GM12878 (cell line): ENCODE data around the gene APH1B. TPM values are rescaled to one million over a fixed set of nuclear protein-coding genes. Genes with fewer than 3 reads are reported as not detected.

Experiments
- ATAC-seq: fragments of 200-7000 bp; cut with Tn5 transposase; 3 replicates; pipeline ENCODE4 v1.9.1; 2020; ENCODE audit warnings: mild to moderate bottlenecking, moderate library complexity
- BruUV-seq: library from RNA; stranded (reverse); fragments of 400-500 nt; replicated peaks from 2 replicates; lab custom pipeline; 2021; lab: Mats Ljungman, UMichigan
- CTCF ChIA-PET: fragments of 300-600 bp; sonication (Branson Sonifier 250); formaldehyde crosslinking; extraction: SDS; loops from one replicate; lab custom pipeline; 2021; ENCODE audit warnings: inconsistent platforms; lab: Yijun Ruan, JAX
- POLR2A ChIA-PET: fragments of 350-600 bp; formaldehyde crosslinking; extraction: SDS; loops from one replicate; lab custom pipeline; 2021; ENCODE audit warnings: inconsistent platforms; lab: Charles Lee
- RAD21 ChIA-PET: fragments of 300-600 bp; sonication (Branson Sonifier 250); formaldehyde crosslinking; loops from one replicate; lab custom pipeline; 2023; ENCODE audit warnings: antibody characterized with exemption; ENCODE audit not compliant: unreplicated experiment; lab: Charles Lee
- SMC1A ChIA-PET: fragments of 300-600 bp; sonication (Branson Sonifier 250); formaldehyde crosslinking; loops from one replicate; lab custom pipeline; 2023; ENCODE audit not compliant: unreplicated experiment, uncharacterized antibody; lab: Charles Lee
- DNase-seq: peaks from one replicate; pipeline ENCODE4 v3.0.0-alpha.2; 2011; ENCODE audit warnings: low read depth, low spot score
- FAIRE-seq: peaks from 3 replicates; lab custom pipeline; 2011; peaks lifted over from hg19 to GRCh38; lab: Jason Lieb, UNC
- H2AFZ ChIP-seq: 2 replicates; pipeline ENCODE4 v1.6.0; 2011; ENCODE audit warnings: low read depth, low read length, control low read depth; ENCODE audit not compliant: control insufficient read depth
- H3K27ac ChIP-seq: 2 replicates; pipeline ENCODE4 v1.5.1; 2011; ENCODE audit warnings: control low read depth; ENCODE audit not compliant: control insufficient read depth, insufficient read depth
- H3K27me3 ChIP-seq, 2 experiments: replicated peaks in 1 of 2; 2 replicates each; pipeline versions ENCODE4 v1.6.0 to v1.6.1; 2011; ENCODE audit warnings: low read length in 1 of 2; ENCODE audit not compliant: control insufficient read depth in 2 of 2, insufficient read depth in 2 of 2
- H3K36me3 ChIP-seq, 2 experiments: 2 replicates each; pipeline ENCODE4 v1.5.1; 2011; ENCODE audit warnings: low read length in 1 of 2; ENCODE audit not compliant: control insufficient read depth in 2 of 2, insufficient read depth in 2 of 2
- H3K4me1 ChIP-seq: 2 replicates; pipeline ENCODE4 v1.6.1; 2011; ENCODE audit warnings: mild to moderate bottlenecking, low read length, moderate library complexity, mixed read lengths; ENCODE audit not compliant: control insufficient read depth, insufficient read depth
- H3K4me2 ChIP-seq: 2 replicates; pipeline ENCODE4 v1.6.0; 2011; ENCODE audit warnings: control low read depth; ENCODE audit not compliant: control insufficient read depth, insufficient read depth
- H3K4me3 ChIP-seq: fragments of 200-600 bp; sonication (generic); 2 replicates; pipeline ENCODE4 v1.5.1; 2016
- H3K79me2 ChIP-seq: 2 replicates; pipeline ENCODE4 v1.6.0; 2011; ENCODE audit warnings: low read length; ENCODE audit not compliant: control insufficient read depth, insufficient read depth
- H3K9ac ChIP-seq: 2 replicates; pipeline ENCODE4 v1.8.0; 2011; ENCODE audit warnings: low read length, control low read depth, mixed read lengths; ENCODE audit not compliant: control insufficient read depth, insufficient read depth
- H3K9me3 ChIP-seq: replicated peaks from 3 replicates; pipeline ENCODE4 v1.5.1; 2011; ENCODE audit warnings: mild to moderate bottlenecking, low read length; ENCODE audit not compliant: control insufficient read depth, insufficient read depth
- H4K20me1 ChIP-seq: 2 replicates; pipeline ENCODE4 v1.6.0; 2011; ENCODE audit not compliant: control insufficient read depth, insufficient read depth
- BCLAF1 ChIP-seq: fragments of 450-650 bp; IDR thresholded peaks from 2 replicates; pipeline ENCODE4 v1.6.1; 2017; ENCODE audit warnings: antibody characterized with exemption, mild to moderate bottlenecking, moderate library complexity
- BRCA1 ChIP-seq: IDR thresholded peaks from 2 replicates; pipeline ENCODE4 v1.6.1; 2011; ENCODE audit warnings: low read depth, low read length, improper control_type of control experiment
- CEBPZ ChIP-seq: fragments of 150-350 bp; IDR thresholded peaks from 2 replicates; pipeline ENCODE4 v1.6.1; 2016; ENCODE audit warnings: low read depth, low read length
- DPF2 ChIP-seq: fragments of 450-650 bp; IDR thresholded peaks from 2 replicates; pipeline ENCODE4 v1.6.1; 2017; ENCODE audit warnings: mild to moderate bottlenecking
- ELK1 ChIP-seq: IDR thresholded peaks from 2 replicates; pipeline ENCODE4 v1.6.1; 2012; ENCODE audit warnings: low read depth, low read length, improper control_type of control experiment
- HDGF ChIP-seq: fragments of 450-650 bp; IDR thresholded peaks from 2 replicates; pipeline ENCODE4 v1.6.1; 2016; ENCODE audit warnings: antibody characterized with exemption
- IRF4 ChIP-seq: IDR thresholded peaks from 2 replicates; pipeline ENCODE4 v1.6.1; 2011; ENCODE audit warnings: low read depth, low read length
- KLF5 ChIP-seq: fragments of 450-650 bp; IDR thresholded peaks from 2 replicates; pipeline ENCODE4 v1.6.1; 2014; ENCODE audit warnings: mild to moderate bottlenecking; ENCODE audit not compliant: partially characterized antibody
- MEF2A ChIP-seq: IDR thresholded peaks from 2 replicates; pipeline ENCODE4 v1.6.1; 2011; ENCODE audit warnings: low read depth, mild to moderate bottlenecking, low read length, moderate library complexity; ENCODE audit not compliant: insufficient read depth
- MYB ChIP-seq: fragments of 150-350 bp; IDR thresholded peaks from 2 replicates; pipeline ENCODE4 v1.6.1; 2014; ENCODE audit warnings: mild to moderate bottlenecking, low read depth, low read length, borderline replicate concordance
- PAX8 ChIP-seq: fragments of 450-650 bp; IDR thresholded peaks from 2 replicates; pipeline ENCODE4 v1.6.1; 2017; ENCODE audit warnings: mild to moderate bottlenecking, moderate library complexity
- RAD51 ChIP-seq: fragments of 450-650 bp; IDR thresholded peaks from 2 replicates; pipeline ENCODE4 v1.6.1; 2016; ENCODE audit warnings: moderate library complexity, mild to moderate bottlenecking, inconsistent platforms
- SKIL ChIP-seq: fragments of 450-650 bp; IDR thresholded peaks from 2 replicates; pipeline ENCODE4 v1.6.1; 2017; ENCODE audit warnings: mild to moderate bottlenecking, low read depth, inconsistent platforms; ENCODE audit not compliant: poor library complexity, severe bottlenecking
- TCF12 ChIP-seq: IDR thresholded peaks from 2 replicates; pipeline ENCODE4 v1.6.1; 2011; ENCODE audit warnings: low read depth, mild to moderate bottlenecking, low read length
- WGBS: methylation state at CpG from one replicate; pipeline ENCODE4 v1.1.6; 2016; ENCODE audit warnings: low lambda C conversion rate; ENCODE audit not compliant: insufficient replicate concordance, insufficient coverage; ENCODE audit errors: missing lambda C conversion rate; 5-methylcytosine and 5-hydroxymethylcytosine counted together
- in situ Hi-C: fragments of 300-500 bp; cut with MboI; formaldehyde crosslinking; loops from 9 replicates; pipeline ENCODE4 v1.14.3; 2018; ENCODE audit warnings: mixed read lengths
- intact Hi-C: fragments of 100-400 bp; cut with micrococcal nuclease; formaldehyde crosslinking; loops from one replicate; pipeline ENCODE4 v1.14.2; 2022; ENCODE audit not compliant: unreplicated experiment
- polyA plus RNA-seq, 11 experiments: library from polyadenylated mRNA; depleted of rRNA in 4 of 11; unstranded in 6 of 11; stranded (reverse) in 5 of 11; fragments of >200 nt; fragmentation: Nextera tagmentation in 4 of 11; fragmentation: Illumina TruSeq in 1 of 11; extraction: Ambion mirVana in 4 of 11; extraction: Trizol in 1 of 11; gene quantifications; 1 replicate in 1 of 11; 2 replicates in 10 of 11; pipeline versions ENCODE4 v1.2.1 to v1.2.3, GENCODE V29; 2011 to 2016; ENCODE audit warnings: inconsistent platforms in 2 of 11, missing spikeins in 2 of 11, low read depth in 1 of 11
- total RNA-seq, 4 experiments: library from RNA; depleted of rRNA in 3 of 4; stranded (reverse); fragments of >200 nt in 3 of 4; fragmentation: Illumina TruSeq in 1 of 4; extraction: Trizol in 1 of 4; gene quantifications; 2 replicates each; pipeline versions ENCODE4 v1.2.1 to v1.2.3, GENCODE V29; 2013 to 2021

APH1B gene
- total and polyA plus RNA-seq, 10 of the 15 experiments (the other 5 are each of a cell fraction or from before 2014, with no cell fraction given): 5.0 to 20.8 (median 11.1) TPM

GRCh38 chr15:63330926-63331325 lies 53.5 kb downstream of the APH1B start (continued):
- no peak for TF ChIP-seq BCLAF1
- TF ChIP-seq PAX8: no peak
- TF ChIP-seq IRF4: no peak
- TF ChIP-seq SKIL: no peak
- no peak for TF ChIP-seq MYB
- TF ChIP-seq, all 136 proteins: peak for 0

- DNase-seq (no peak), ATAC-seq (no peak; the same call in 1 of the 3 replicates), FAIRE-seq (no peak)
- Histone ChIP-seq H3K27me3 (no peaks in the 10 kb centered on the region), H3K27ac (no peak overlapping the region), H2AFZ (no peak overlapping the region), H3K9ac (no peak overlapping the region), H3K4me2 (no peak overlapping the region), H4K20me1 (no peaks in the 10 kb centered on the region), H3K36me3 (no peaks in the 10 kb centered on the region), H3K79me2 (no peaks in the 10 kb centered on the region), H3K9me3 (no peaks in the 10 kb centered on the region), H3K4me1 (no peaks in the 10 kb centered on the region), H3K4me3 (no peak overlapping the region)
- POLR2A ChIA-PET: no interaction called here
- 33% methylated on average over 12 of the region's 12 CpGs for WGBS
- RAD21 ChIA-PET: interaction anchor here (1.5 kb wide), 1 partner anchor 12 kb away, joined by 4 read pairs; no protein-coding TSS in a partner anchor
- SMC1A ChIA-PET: interaction anchor here (1.2 kb wide), 1 partner anchor 65 kb away, joined by 3 read pairs; no protein-coding TSS in a partner anchor
- no TSS peak for BruUV-seq
- CTCF ChIA-PET: interaction anchor here (1.3 kb wide), 1 partner anchor 17 kb away, joined by 3 read pairs; no protein-coding TSS in a partner anchor
- in situ Hi-C loops: no loop called here
- intact Hi-C loops: no loop called here
- no peak for TF ChIP-seq DPF2
- TF ChIP-seq RAD51: no peak
- no peak for TF ChIP-seq HDGF
- no peak for TF ChIP-seq TCF12
- TF ChIP-seq CEBPZ: no peak
- no peak for TF ChIP-seq BRCA1
- TF ChIP-seq MEF2A: no peak
- no peak for TF ChIP-seq ELK1
- TF ChIP-seq KLF5: no peak
Observed at GRCh38 chr15:63331456-63331855, 54.1 kb downstream of the APH1B start.
